ENCODE results near the gene BDNF.

BDNF gene

GRCh38 chr11:27723687-27724086 is 23.4 kb upstream of the BDNF start:
- Histone ChIP-seq H4K20me1 (ENCODE audit: insufficient read depth, low read length) (no peaks in the 10 kb centered on the region), H3K36me3 (replicated peaks; ENCODE audit: low read depth, low read length) (no peaks in the 10 kb centered on the region), H3K9me3 (ENCODE audit: insufficient read depth, low read length) (no peaks in the 10 kb centered on the region), H2AFZ (ENCODE audit: low read depth, low read length) (no peak overlapping the region), H3K4me2 (ENCODE audit: low read length) (no peak overlapping the region), H3K9ac (ENCODE audit: low read length) (no peak overlapping the region), H3K4me1 (ENCODE audit: low read length) (no peaks in the 10 kb centered on the region), H3K79me2 (ENCODE audit: low read length) (no peaks in the 10 kb centered on the region), H3K4me3 (ENCODE audit: low read length) (no peak overlapping the region), H3K27me3 (ENCODE audit: low read depth, low read length) (no peaks in the 10 kb centered on the region), H3K27ac (ENCODE audit: low read length) (no peak overlapping the region)
- TF ChIP-seq CTCF (IDR thresholded peaks at IDR 0.05; ENCODE audit: low read depth, low read length) (no peak), EZH2phosphoT487 (IDR thresholded peaks at IDR 0.05; ENCODE audit: low read depth) (no peak)

GRCh38 chr11:27722953-27723344 is 22.7 kb upstream of the BDNF start:
- H3K79me2 ChIP-seq (ENCODE audit: low read length): no peaks in the 10 kb centered on the region
- H2AFZ ChIP-seq (ENCODE audit: low read depth, low read length): no peak overlapping the region
- H3K4me1 ChIP-seq (ENCODE audit: low read length): no peaks in the 10 kb centered on the region
- H3K36me3 ChIP-seq (replicated peaks; ENCODE audit: low read depth, low read length): no peaks in the 10 kb centered on the region
- no peaks in the 10 kb centered on the region for H4K20me1 ChIP-seq (ENCODE audit: insufficient read depth, low read length)
- no peak overlapping the region for H3K4me2 ChIP-seq (ENCODE audit: low read length)
- no peak overlapping the region for H3K9ac ChIP-seq (ENCODE audit: low read length)
- no peaks in the 10 kb centered on the region for H3K27me3 ChIP-seq (ENCODE audit: low read depth, low read length)
- TF ChIP-seq CTCF (IDR thresholded peaks at IDR 0.05; ENCODE audit: low read depth, low read length) (no peak), EZH2phosphoT487 (IDR thresholded peaks at IDR 0.05; ENCODE audit: low read depth) (no peak)
- H3K27ac ChIP-seq (ENCODE audit: low read length): no peak overlapping the region
- H3K4me3 ChIP-seq (ENCODE audit: low read length): no peak overlapping the region
- no peaks in the 10 kb centered on the region for H3K9me3 ChIP-seq (ENCODE audit: insufficient read depth, low read length)

GRCh38 chr11:27722117-27722952 is 22.1 kb upstream of the BDNF start:
- no peaks in the 10 kb centered on the region for H3K9me3 ChIP-seq (ENCODE audit: insufficient read depth, low read length)
- no peaks in the 10 kb centered on the region for H4K20me1 ChIP-seq (ENCODE audit: insufficient read depth, low read length)
- H3K4me3 ChIP-seq (ENCODE audit: low read length): no peak overlapping the region
- H3K9ac ChIP-seq (ENCODE audit: low read length): no peak overlapping the region
- no peak overlapping the region for H3K4me2 ChIP-seq (ENCODE audit: low read length)
- H3K36me3 ChIP-seq (replicated peaks; ENCODE audit: low read depth, low read length): no peaks in the 10 kb centered on the region
- no peak overlapping the region for H2AFZ ChIP-seq (ENCODE audit: low read depth, low read length)
- TF ChIP-seq EZH2phosphoT487 (IDR thresholded peaks at IDR 0.05; ENCODE audit: low read depth) (no peak), CTCF (IDR thresholded peaks at IDR 0.05; ENCODE audit: low read depth, low read length) (no peak)
- H3K27ac ChIP-seq (ENCODE audit: low read length): no peak overlapping the region
- H3K4me1 ChIP-seq (ENCODE audit: low read length): no peaks in the 10 kb centered on the region
- H3K27me3 ChIP-seq (ENCODE audit: low read depth, low read length): no peaks in the 10 kb centered on the region
- H3K79me2 ChIP-seq (ENCODE audit: low read length): no peaks in the 10 kb centered on the region

- H3K4me3 ChIP-seq (ENCODE audit: low read length): no peak overlapping the region
- H3K4me1 ChIP-seq (ENCODE audit: low read length): no peaks in the 10 kb centered on the region
- H3K36me3 ChIP-seq (replicated peaks; ENCODE audit: low read depth, low read length): no peaks in the 10 kb centered on the region
- no peaks in the 10 kb centered on the region for H3K9me3 ChIP-seq (ENCODE audit: insufficient read depth, low read length)
- H3K79me2 ChIP-seq (ENCODE audit: low read length): no peaks in the 10 kb centered on the region
- TF ChIP-seq EZH2phosphoT487 (IDR thresholded peaks at IDR 0.05; ENCODE audit: low read depth) (no peak), CTCF (IDR thresholded peaks at IDR 0.05; ENCODE audit: low read depth, low read length) (no peak)
- H3K9ac ChIP-seq (ENCODE audit: low read length): no peak overlapping the region
- H4K20me1 ChIP-seq (ENCODE audit: insufficient read depth, low read length): no peaks in the 10 kb centered on the region
- no peaks in the 10 kb centered on the region for H3K27me3 ChIP-seq (ENCODE audit: low read depth, low read length)
- no peak overlapping the region for H2AFZ ChIP-seq (ENCODE audit: low read depth, low read length)
- H3K4me2 ChIP-seq (ENCODE audit: low read length): no peak overlapping the region
- no peak overlapping the region for H3K27ac ChIP-seq (ENCODE audit: low read length)
These were observed 21.2 kb upstream of the BDNF start for GRCh38 chr11:27721264-27722116.
